Stimulated activated CD4-positive, alpha-beta T cell treated with anti-CD3 and anti-CD28 coated beads, Interleukin-12 subunit alpha, Interleukin-12 subunit beta, amount 100 ng/mL, for 4 hours (primary cell): ENCODE measurements around the gene OR52H1.

Experiments used
- DNase-seq: peaks from one replicate; pipeline ENCODE4 v3.0.0-alpha.2; 2020

Gene OR52H1

DNA sequence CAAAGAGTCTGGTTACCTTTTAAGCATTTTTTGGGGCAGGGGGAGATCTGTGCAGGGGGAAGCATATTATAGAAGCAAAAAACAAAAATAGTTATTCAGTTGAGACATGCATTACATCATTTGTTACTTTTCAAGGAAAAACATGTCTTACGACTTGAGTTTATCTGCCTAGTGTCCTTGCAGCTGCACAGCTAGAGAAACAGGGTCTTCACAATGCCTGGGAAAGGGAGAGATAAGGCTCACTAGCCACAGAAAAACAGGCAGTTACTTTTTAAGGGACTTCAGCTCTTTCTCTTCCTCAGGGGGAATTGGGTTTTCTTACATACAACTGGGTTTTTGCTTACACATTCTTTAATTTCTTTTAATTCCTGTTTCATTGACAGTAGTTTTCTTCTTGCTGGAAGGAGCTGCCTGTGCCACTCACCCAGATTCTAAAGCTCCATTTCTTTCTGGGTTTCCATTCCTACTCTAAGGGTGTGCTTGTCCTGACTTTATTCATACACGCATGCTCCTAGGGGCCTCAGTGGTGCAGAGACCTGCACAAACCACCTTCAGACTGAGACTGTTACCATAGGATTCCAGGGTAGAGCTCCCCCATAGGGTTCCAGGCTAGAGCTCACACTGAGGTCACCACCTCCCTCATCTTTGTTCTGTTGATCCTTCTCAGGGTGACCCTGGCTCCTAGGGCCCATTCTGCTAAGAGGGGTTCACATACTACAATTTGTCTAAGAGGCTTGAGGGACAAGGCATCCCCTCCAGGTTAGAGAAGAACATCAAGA lies 17.1 kb downstream of the OR52H1 start:
- no peak for DNase-seq

DNA sequence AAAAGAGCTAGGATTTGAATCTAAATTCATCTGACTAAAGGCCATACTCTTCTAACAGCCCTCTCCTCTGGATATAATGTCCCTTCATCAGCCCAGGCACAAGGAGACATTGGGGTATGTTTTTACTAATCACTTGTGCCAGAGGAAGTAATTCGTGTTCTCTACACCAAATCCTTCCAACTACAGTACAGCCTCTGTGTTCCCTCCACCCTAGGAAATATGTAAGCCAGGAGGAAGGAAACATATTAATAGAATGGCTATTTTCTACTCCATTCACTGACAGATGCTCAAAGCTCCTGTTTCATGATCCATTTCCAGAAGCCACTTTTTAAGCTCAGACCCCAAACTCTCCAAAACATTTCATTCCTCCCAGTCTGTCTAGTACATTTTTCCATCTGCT lies 19.8 kb downstream of the OR52H1 start:
- no peak for DNase-seq

DNA sequence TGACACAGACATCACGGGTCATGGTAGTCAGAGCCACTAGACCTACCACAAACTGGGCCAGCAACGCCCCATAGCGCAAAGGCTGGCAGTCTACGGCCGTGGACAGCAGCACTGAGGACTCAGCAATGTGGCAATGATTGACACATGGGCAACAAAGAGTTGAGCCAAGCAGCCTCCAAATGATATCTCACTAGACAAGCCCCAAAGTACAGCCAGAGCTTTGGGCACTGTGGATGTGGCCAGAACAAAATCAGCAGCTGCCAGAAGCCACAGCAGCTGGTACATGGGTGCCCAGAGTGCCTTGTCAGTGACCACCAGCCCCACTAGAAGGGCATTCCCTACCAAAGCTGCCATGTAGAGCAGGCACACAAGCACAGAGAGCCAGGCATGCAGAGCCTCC lies 20.6 kb downstream of the OR52H1 start:
- no peak for DNase-seq

DNA sequence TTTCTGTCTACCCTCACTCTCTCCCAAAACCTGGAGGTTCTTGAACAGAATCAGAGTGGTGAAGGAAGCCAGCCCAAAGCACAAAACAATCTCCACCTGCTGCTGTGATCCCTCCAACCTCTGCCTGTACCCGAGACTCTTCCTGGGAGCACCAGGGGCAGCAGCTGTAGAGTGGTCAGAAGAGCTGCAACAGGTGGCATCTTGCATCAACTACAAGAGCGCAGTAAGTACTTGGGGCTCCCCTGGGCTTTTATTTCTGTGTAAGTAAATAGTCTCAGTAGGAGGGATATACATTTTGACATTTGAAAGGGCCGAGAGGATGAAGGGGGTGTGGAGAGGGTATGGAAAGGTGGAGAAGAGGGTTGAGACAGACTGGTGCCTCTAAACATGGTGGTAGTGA lies 23.6 kb downstream of the OR52H1 start:
- DNase-seq: no peak

GRCh38 chr11:5522308-5522707 lies 26.0 kb downstream of the OR52H1 start:
- DNase-seq: no peak

DNA sequence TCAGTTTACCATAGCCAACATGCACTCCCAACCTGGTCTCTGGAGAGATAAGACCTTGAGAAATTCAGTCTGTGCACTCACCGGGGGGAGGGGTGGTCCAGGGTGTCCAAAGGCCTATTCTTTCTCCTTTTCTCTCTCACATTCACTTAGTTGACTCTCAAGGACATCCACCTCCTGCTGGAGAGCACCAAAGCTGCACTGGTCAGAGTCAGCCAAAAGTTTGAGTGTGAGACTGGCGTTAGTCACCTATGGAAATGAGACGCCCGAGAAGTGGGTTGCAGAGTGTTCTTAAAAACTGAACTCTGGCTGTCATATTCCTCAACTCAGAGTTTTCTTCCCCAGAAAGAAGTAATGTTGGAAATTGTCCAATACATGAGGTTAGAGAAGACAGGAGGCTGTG lies 26.8 kb downstream of the OR52H1 start:
- no peak for DNase-seq

DNA sequence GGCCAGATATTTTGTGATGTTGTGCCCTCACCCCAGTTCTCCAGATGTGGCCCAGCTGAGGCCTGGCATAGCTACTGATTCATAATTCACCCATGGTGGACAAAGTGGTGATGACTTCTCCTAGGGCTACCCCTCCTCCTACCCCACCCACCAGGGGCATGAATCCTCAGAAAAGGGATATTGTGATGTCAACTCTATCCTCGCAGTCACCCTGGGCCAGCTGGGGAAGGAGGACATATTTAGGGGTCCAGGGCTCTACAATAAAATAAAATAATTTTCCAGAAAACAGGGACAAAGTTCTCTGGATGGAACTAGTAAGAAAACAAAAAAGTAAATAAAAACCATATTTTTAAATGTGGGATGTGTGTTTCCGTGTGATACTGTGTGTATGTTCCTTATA lies 31.7 kb downstream of the OR52H1 start, which contains the start of gene UBQLNL:
Gene UBQLNL, minus strand, starts transcription at position 101 of the 400 bp plus-strand sequence. CDS start 258 bp downstream, outside the sequence.
- no peak for DNase-seq

DNA sequence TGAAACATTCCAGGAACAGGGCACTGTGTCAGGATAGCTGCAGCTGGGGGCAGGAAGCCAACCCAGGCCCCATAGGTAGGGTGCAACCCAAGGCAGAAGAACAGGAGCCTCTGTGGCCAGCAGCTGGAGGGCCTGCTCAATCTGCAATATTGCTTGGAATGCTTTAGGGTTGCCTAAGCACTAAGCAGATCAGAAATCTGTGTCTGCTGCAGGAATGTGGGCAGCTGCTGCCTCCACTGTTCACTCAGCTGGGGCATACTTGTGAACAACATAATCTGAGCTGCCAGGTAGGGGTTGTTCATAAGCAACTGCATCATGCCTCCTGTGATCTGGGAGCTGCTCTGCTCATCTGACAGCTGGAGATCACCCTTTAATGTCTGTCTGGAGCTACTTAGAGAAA lies 33.5 kb downstream of the OR52H1 start:
- no peak for DNase-seq

GRCh38 chr11:5509803-5510202 lies 38.5 kb downstream of the OR52H1 start, which contains the start of gene UBQLN3:
Gene UBQLN3 (minus strand): TSS chr11:5509957. CDS start chr11:5509558, 399 bp downstream.
- DNase-seq: no peak

- no peak for DNase-seq
These were observed 39.7 kb downstream of the OR52H1 start for GRCh38 chr11:5508605-5509004.

- no peak for DNase-seq
These were observed 40.4 kb downstream of the OR52H1 start for GRCh38 chr11:5507933-5508305.

DNA sequence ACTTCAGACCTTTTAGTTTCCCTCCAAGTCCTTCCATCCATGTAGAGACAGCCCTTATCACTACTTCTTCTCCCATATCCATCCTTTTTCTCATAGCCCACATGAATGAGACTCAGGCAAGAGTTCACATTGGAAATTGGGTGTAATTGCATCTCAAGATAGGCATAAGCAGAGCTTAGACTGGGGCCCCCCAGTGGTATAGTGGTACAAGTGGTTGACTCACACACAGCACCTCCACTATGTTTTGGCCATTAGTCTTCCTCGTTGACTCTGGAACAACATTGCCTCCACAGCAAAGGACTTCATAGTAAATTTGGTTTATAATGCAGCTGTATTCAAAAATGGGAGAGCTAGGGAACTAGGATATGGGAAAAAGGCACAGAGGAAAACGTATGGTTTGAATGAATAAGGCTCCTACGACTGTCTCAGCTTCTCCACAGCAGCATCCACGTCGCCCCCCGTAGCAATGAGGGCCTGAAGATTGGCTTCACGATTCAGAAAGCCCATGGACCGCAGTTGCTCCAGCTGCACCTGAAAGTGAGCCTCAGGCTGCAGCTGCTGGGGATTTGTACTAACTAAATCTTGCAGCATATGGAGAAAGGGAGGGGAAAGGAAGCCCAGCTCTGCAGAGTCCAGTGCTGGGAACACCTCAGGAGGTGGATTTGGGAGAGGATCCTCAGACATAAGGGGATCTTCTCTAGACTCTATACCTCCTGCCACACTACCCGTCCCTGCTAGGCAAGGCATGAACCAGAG lies 41.0 kb downstream of the OR52H1 start:
- DNase-seq: no peak

DNA sequence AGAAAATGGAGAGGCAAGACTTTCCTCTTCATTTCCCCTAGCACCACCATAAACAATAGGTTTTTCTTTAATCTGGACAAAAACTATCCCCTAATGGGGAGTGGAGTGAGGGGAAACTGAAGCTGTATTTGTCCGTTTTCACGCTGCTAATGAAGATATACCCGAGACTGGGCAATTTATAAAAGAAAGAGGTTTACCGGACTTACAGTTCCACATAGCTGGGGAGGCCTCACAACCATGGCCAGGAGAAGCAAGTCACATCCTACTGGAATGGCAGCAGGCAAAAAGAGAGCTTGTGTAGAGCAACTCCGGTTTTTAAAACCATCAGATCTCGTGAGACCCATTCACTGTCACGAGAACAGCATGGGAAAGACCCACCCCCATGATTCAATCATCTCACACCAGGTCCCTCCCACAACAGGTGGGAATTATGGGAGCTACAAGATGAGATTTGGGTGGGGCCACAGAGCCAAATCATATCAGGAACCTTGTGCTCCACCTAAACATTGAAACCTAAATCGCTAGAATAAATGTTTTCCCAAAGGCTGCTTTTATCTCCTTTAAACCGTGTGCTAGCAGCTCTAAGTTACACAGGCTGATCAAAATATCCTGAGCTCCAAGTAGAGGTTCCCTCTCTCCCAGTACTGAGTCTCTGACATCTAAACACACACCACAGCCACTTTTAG lies 42.8 kb downstream of the OR52H1 start:
- no peak for DNase-seq

GRCh38 chr11:5504403-5504921 lies 43.9 kb downstream of the OR52H1 start:
- DNase-seq: no peak

GRCh38 chr11:5500393-5500801 lies 47.9 kb downstream of the OR52H1 start:
- DNase-seq: no peak

- no peak for DNase-seq
These were observed 48.7 kb downstream of the OR52H1 start for GRCh38 chr11:5499671-5500070.
